Activated CD4-positive, alpha-beta T cell treated with anti-CD3 and anti-CD28 coated beads, Interleukin-2, Interleukin-6, amounts not matched to agents 100 ng/mL and 50 ng/mL, durations not matched to agents 16 hours and 8 hours (primary cell): Measurements from ENCODE around the gene APBA2.

Experiments
- DNase-seq: peaks from one replicate; pipeline ENCODE4 v3.0.0-alpha.2; 2020

Gene APBA2

GRCh38 chr15:28987337-28987736 is 101.6 kb downstream of the APBA2 start:
- no peak for DNase-seq

DNA sequence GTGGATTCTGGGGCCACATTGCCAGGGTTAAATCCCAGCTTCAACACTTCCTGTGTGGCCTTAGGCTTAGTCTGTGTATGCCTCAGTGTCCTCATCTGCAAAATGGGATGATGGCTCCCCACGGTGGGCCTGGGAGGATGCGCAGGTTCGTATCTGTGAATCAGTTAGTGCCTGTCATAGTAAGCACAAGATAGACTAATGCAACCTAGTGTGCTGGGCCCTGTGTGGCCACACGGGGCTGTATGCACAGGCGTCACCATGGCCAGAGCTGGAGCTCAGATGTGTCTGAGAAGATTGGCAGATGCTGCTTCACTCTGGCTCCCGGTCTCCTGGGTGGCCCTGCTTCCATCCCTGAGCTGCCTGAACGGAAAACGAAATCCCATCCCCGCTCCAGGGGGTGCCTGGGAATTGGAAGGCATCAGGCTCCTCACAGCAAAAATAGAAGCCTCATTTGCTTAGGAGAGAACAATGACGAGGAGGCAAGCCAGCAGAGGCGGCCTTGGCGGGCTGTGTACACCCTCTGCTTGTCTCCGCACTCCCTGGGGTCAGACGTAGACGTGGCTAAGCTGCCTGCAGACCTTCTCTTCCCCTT is 103.6 kb downstream of the APBA2 start:
- DNase-seq, result peak; percentile 27

DNA sequence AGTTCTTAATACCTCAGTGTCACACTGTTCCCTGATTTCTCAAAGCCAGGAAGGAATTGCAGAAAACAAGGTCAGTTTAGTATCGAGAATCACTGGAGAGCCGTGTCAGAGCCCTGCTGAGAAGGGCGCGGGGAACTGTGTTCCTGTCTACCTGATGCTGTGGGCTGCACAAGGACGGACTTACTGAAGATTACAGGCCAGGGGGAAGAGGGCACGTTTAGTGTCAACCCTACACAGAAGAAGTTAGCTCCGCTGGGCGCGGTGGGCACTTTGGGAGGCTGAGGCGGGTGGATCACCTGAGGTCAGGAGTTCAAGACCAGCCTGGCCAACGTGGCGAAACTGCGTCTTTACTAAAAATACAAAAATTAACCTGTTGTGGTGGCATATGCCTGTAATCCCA is 104.1 kb downstream of the APBA2 start:
- no peak for DNase-seq

DNA sequence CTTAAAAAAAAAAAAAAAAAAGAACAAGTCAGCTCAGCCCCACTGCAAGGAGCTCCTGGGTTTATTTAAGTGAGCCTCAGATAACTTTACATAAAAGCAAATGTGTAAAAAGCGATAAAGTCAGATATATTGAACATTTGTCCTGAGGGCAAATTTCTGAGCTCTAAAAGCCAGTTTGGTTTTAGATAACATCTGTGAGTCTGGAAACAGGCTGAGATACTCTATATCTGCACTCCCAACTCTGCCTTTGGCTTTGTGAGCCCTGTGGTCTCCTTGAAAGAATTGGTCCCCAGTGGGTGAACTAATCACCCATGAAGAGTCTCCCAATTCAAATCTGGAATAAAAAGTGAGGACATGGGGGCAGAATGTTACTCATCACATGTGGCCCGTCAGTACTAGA is 104.6 kb downstream of the APBA2 start:
- DNase-seq, result no peak

- DNase-seq, result no peak
Observed at GRCh38 chr15:28991236-28992171, 105.7 kb downstream of the APBA2 start.

DNA sequence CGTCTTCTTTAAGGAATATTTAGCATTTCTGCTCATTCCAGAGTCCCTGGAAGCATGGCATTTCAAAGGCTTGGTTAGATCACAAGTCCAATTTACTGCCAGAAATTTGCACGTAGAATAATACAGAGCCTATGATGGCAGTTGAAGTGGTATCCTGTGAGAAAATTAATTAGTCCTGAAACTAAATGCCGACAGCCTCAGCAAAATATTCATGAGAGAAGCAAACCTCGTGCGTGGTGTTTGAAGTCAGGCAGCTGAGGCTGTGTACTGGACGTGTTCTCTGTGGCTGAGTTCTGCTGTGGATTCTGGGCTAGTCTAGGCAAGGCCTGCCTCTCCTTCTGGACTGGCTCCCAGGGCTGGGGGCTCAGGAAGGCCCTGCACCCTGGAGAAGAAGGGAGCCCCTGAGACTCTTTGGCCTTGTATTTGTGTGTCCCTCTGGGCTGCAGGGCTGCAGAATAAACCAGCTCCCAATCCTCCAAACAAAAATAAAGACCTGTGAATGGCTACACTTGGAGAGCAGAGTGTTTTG is 106.6 kb downstream of the APBA2 start:
- DNase-seq, result no peak

DNA sequence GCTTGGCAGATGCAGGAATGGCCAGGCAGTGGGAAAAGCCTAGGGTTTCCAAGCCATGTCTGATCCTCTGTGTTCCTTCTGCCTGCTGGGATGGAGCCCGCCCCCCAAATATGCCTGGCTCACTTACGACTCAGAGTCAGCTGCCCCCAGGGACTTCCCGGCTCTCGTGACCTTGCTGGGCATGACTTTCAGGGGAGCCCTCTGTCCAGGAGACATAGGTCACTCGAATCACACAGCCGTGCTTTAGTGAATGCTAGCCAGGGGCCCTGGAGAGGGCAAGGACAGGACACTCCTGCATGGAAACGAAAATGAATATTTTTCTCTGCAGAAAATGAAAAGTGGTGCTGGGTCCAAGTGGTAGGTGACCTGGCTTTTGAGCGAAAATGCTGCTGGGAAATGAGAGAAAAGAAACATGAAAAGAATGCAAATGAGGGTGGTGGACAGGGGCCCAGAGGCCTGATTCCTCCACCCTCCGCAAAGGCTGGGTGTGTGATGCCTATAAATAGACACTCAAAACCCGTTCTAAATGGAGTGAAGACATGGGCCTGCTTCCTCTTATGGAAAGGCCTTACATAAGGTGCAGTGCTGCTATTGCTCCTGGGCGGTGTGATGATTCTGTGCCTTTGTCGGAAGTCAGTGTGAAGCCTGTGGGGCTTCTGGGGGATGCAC is 107.4 kb downstream of the APBA2 start:
- DNase-seq, result no peak

- DNase-seq, result no peak
Observed at GRCh38 chr15:28993720-28994053, 107.9 kb downstream of the APBA2 start.

GRCh38 chr15:28994142-28994830 is 108.5 kb downstream of the APBA2 start:
- no peak for DNase-seq

GRCh38 chr15:28994831-28995596 is 109.2 kb downstream of the APBA2 start:
- no peak for DNase-seq

- no peak for DNase-seq
Observed at GRCh38 chr15:28995705-28996104, 109.9 kb downstream of the APBA2 start.

GRCh38 chr15:28996289-28996688 is 110.5 kb downstream of the APBA2 start:
- no peak for DNase-seq

- no peak for DNase-seq
Observed at GRCh38 chr15:28996953-28997352, 111.2 kb downstream of the APBA2 start.

DNA sequence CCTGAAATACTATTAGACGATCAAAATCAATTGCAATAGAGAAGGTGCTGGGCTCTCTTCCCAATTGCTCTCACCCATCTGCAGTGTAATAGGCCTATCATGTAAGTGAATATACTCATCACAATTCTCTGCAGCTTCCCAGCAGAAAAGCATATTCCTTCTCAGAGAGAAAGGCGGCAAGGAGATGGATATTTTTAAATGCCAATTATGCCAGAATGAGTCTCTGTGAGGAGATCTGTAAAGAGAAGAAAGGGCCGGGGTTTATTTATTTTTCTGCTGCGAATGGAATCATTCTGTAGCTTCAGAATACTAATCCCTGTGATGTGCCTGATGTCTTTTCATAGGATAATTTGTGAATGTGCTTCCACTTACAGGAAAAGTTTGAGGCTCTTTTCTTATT is 112.0 kb downstream of the APBA2 start:
- DNase-seq, result no peak

GRCh38 chr15:28998511-28998910 is 112.7 kb downstream of the APBA2 start:
- no peak for DNase-seq

DNA sequence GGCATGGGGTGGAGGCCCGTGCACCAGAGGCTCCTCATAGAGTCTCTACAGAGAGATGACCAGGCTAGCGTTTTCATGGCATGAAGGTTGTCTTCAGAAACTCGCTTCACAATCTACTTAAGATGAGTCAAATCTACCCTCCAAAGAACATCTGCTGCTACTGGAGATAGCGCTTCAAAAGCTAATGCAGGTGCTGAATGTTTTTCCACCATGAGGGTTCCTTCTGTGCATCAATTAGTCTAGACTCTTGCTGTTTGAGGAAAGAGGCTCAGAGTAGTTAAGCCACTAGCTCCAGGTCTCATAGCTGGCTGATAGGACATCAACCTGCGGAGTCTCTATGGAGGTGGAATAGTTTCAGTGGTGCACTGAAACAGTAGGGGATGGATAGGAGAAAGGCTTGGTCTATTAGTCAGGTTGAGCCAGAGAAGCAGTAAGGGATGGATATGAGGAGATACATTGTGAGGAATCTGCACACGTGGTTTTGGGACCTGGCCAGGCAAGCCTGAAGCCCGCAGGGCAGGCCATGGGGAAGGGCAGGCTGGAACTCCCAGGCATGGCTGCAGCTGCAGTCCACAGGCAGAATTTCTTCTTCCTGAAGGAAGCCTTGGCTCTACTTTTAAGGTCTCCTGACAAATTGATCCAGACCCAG is 117.5 kb downstream of the APBA2 start:
- DNase-seq, result no peak

GRCh38 chr15:29003840-29004233 is 118.1 kb downstream of the APBA2 start:
- no peak for DNase-seq

- no peak for DNase-seq
Observed at GRCh38 chr15:29005931-29006330, 120.2 kb downstream of the APBA2 start.

- no peak for DNase-seq
Observed at GRCh38 chr15:29008846-29009245, 123.1 kb downstream of the APBA2 start.

DNA sequence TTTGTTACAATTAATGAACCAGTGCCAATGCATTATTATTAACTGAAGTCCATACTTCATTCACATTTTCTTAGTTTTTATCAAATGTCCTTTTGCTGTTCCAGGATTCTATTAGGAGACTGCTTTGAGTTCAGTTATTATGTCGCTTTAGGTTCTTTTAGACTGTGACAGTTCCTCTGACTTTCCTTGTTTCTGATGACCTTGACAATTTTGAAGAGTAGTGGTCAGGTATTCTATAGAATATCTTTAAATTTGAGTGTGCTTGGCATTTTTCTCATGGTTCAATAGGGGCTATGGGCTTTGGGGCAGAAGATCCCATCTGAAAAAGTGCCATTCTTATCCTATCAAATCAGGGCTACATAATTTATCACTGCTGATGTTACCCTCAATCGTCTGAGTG is 126.3 kb downstream of the APBA2 start:
- DNase-seq, result no peak

DNA sequence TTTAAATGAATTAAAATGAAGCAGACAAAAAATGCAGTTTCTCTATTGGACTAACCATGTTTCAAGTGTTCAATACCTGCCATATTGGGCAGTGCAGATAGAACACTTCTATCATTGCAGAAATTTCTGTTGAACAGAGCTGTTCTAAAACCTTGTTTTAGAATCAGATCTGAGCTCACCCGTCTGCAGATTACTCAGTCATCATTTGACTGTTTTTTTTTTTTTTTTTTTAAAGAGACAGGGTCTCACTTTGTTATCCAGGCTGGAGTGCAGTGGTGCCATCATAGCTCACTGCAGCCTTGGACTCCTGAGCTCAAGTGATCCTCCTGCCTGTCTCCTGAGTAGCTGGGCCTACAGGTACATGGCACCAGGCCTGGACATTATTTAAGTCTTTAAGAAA is 128.7 kb downstream of the APBA2 start:
- no peak for DNase-seq

GRCh38 chr15:29016518-29016917 is 130.7 kb downstream of the APBA2 start:
- no peak for DNase-seq
